MG63 (cell line): ENCODE data around the gene SPHK1. TPM values are rescaled to one million over a fixed set of nuclear protein-coding genes. Genes with fewer than 3 reads are reported as not detected.
A peak's percentile ranks its signal among the peaks of the same experiment; 100 is the strongest.
"Not testable (repeated sequence)": the region's sequence is repeated elsewhere in the genome, so short reads cannot be mapped to it uniquely, and the experiment has no call there.

Experiments
- DNase-seq: peaks from one replicate; pipeline ENCODE4 v3.0.0-alpha.2; 2020
- H3K27me3 ChIP-seq: fragments of 250-450 bp; sonication (Bioruptor Pico); 2 replicates; pipeline ENCODE4 v1.5.1; 2020; ENCODE audit warnings: mild to moderate bottlenecking, moderate library complexity
- H3K36me3 ChIP-seq: fragments of 250-450 bp; sonication (Bioruptor Pico); 2 replicates; pipeline ENCODE4 v1.5.1; 2020; ENCODE audit warnings: mild to moderate bottlenecking, moderate library complexity
- H3K4me3 ChIP-seq: fragments of 250-450 bp; sonication (Bioruptor Pico); 2 replicates; pipeline ENCODE4 v1.5.1; 2020; ENCODE audit warnings: mild to moderate bottlenecking, moderate library complexity
- H3K9me3 ChIP-seq: fragments of 250-450 bp; sonication (Bioruptor Pico); 2 replicates; pipeline ENCODE4 v1.5.1; 2020; ENCODE audit warnings: mild to moderate bottlenecking, moderate library complexity
- total RNA-seq: library from RNA; depleted of rRNA; stranded (reverse); fragments of >200 nt; shearing (Covaris generic); gene quantifications from 2 replicates; pipeline ENCODE4 v1.2.3, GENCODE V29; 2014; ENCODE audit warnings: low replicate concordance

The SPHK1 gene
- total RNA-seq, 1 experiment from 2014 or later, result 25.1 TPM

GRCh38 chr17:76357597-76358158 lies 26.7 kb upstream of the SPHK1 start:
- no peak for DNase-seq
- H3K36me3 ChIP-seq, result no peaks in the 10 kb centered on the region
- H3K4me3 ChIP-seq, result no peak overlapping the region
- no peaks in the 10 kb centered on the region for H3K27me3 ChIP-seq
- no peaks in the 10 kb centered on the region for H3K9me3 ChIP-seq

- H3K27me3 ChIP-seq, result no peaks in the 10 kb centered on the region
- DNase-seq, result no peak
- H3K4me3 ChIP-seq, result no peak overlapping the region
- H3K9me3 ChIP-seq, result no peaks in the 10 kb centered on the region
- H3K36me3 ChIP-seq, result no peaks in the 10 kb centered on the region
Measured at GRCh38 chr17:76359375-76359774, 25.0 kb upstream of the SPHK1 start.

GRCh38 chr17:76359776-76360175 lies 24.6 kb upstream of the SPHK1 start:
- H3K36me3 ChIP-seq, DNase-seq, H3K9me3 ChIP-seq, H3K4me3 ChIP-seq, H3K27me3 ChIP-seq: not testable (repeated sequence)

- Histone ChIP-seq H3K27me3 (no peaks in the 10 kb centered on the region), H3K36me3 (no peaks in the 10 kb centered on the region), H3K4me3 (no peak overlapping the region), H3K9me3 (no peaks in the 10 kb centered on the region)
- DNase-seq, result no peak
Measured at GRCh38 chr17:76360461-76360860, 23.9 kb upstream of the SPHK1 start.

- DNase-seq, result no peak
- Histone ChIP-seq H3K27me3 (no peaks in the 10 kb centered on the region), H3K36me3 (no peaks in the 10 kb centered on the region), H3K4me3 (no peak overlapping the region), H3K9me3 (no peaks in the 10 kb centered on the region)
Measured at GRCh38 chr17:76363107-76363842, 21.1 kb upstream of the SPHK1 start.

- no peak for DNase-seq
- Histone ChIP-seq H3K4me3 (no peak overlapping the region), H3K9me3 (no peaks in the 10 kb centered on the region), H3K27me3 (no peaks in the 10 kb centered on the region), H3K36me3 (no peaks in the 10 kb centered on the region; the same call in 1 of the 2 replicates)
Measured at GRCh38 chr17:76365256-76365903, 19.0 kb upstream of the SPHK1 start.

GRCh38 chr17:76366247-76366646 lies 18.2 kb upstream of the SPHK1 start:
- no peak for DNase-seq
- H3K27me3 ChIP-seq, result no peaks in the 10 kb centered on the region
- H3K9me3 ChIP-seq, result no peaks in the 10 kb centered on the region
- no peak overlapping the region for H3K4me3 ChIP-seq
- no peaks in the 10 kb centered on the region; the same call in 1 of the 2 replicates for H3K36me3 ChIP-seq

GRCh38 chr17:76367642-76368041 lies 16.8 kb upstream of the SPHK1 start:
- Histone ChIP-seq H3K36me3 (no peaks in the 10 kb centered on the region; the same call in 1 of the 2 replicates), H3K9me3 (no peaks in the 10 kb centered on the region), H3K4me3 (no peak overlapping the region), H3K27me3 (no peaks in the 10 kb centered on the region)
- no peak for DNase-seq

GRCh38 chr17:76368545-76368944 lies 15.9 kb upstream of the SPHK1 start:
- Histone ChIP-seq H3K4me3 (no peak overlapping the region), H3K27me3 (no peaks in the 10 kb centered on the region), H3K36me3 (no peaks in the 10 kb centered on the region; the same call in 1 of the 2 replicates), H3K9me3 (no peaks in the 10 kb centered on the region)
- no peak for DNase-seq

GRCh38 chr17:76369379-76369778 lies 15.0 kb upstream of the SPHK1 start:
- Histone ChIP-seq H3K4me3 (no peak overlapping the region), H3K36me3 (no peaks in the 10 kb centered on the region; the same call in 1 of the 2 replicates), H3K9me3 (no peaks in the 10 kb centered on the region), H3K27me3 (no peaks in the 10 kb centered on the region)
- no peak for DNase-seq

GRCh38 chr17:76369804-76370203 lies 14.6 kb upstream of the SPHK1 start:
- H3K36me3 ChIP-seq, result no peaks in the 10 kb centered on the region; the same call in 1 of the 2 replicates
- H3K27me3 ChIP-seq, result no peaks in the 10 kb centered on the region
- no peak for DNase-seq
- no peaks in the 10 kb centered on the region for H3K9me3 ChIP-seq
- no peak overlapping the region for H3K4me3 ChIP-seq

GRCh38 chr17:76370261-76370993 lies 14.0 kb upstream of the SPHK1 start:
- no peaks in the 10 kb centered on the region for H3K9me3 ChIP-seq
- H3K4me3 ChIP-seq, result no peak overlapping the region
- peak; percentile 95 for DNase-seq
- H3K36me3 ChIP-seq, result no peaks in the 10 kb centered on the region; the same call in 1 of the 2 replicates
- H3K27me3 ChIP-seq, result no peaks in the 10 kb centered on the region

- Histone ChIP-seq H3K36me3 (no peaks in the 10 kb centered on the region; the same call in 1 of the 2 replicates), H3K9me3 (no peaks in the 10 kb centered on the region), H3K4me3 (no peak overlapping the region), H3K27me3 (no peaks in the 10 kb centered on the region)
- peak; percentile 71 for DNase-seq
Measured at GRCh38 chr17:76371656-76372628, 12.5 kb upstream of the SPHK1 start.

GRCh38 chr17:76376318-76377133 lies 7.9 kb upstream of the SPHK1 start:
- DNase-seq, result no peak
- Histone ChIP-seq H3K27me3 (no peaks in the 10 kb centered on the region), H3K9me3 (no peaks in the 10 kb centered on the region), H3K36me3 (no peaks in the 10 kb centered on the region), H3K4me3 (no peak overlapping the region)

GRCh38 chr17:76378548-76379274 lies 5.7 kb upstream of the SPHK1 start:
- Histone ChIP-seq H3K9me3 (no peaks in the 10 kb centered on the region), H3K27me3 (no peaks in the 10 kb centered on the region), H3K36me3 (no peaks in the 10 kb centered on the region), H3K4me3 (no peak overlapping the region)
- no peak for DNase-seq
